ENCODE data around the gene ATCAY.
"Not testable (repeated sequence)": the region's sequence is repeated elsewhere in the genome, so short reads cannot be mapped to it uniquely, and the experiment has no call there.

The ATCAY gene

DNA sequence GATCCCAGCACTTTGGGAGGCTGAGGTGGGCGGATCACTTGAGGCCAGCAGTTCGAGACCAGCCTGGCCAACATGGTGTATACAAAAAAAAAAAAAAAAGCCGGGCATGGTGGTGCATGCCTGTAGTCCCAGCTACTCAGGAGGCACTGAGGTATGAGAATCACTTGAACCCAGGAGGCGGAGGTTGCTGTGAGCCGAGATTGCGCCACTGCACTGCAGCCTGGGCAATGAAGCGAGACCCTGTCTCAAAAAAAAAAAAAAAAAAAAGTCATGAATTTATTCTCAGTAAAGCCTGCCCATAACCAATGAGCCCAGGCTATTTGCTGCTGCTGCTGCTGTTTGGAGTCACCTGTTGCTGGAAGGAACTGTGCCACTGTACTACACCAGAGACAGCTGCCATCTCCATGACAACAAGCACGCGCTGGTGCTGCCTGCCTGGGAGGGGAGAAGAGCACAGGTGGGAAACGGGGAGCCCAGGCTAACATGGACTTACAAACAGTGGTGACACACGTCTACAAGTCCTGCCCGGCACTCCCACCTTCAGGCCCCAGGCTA lies 23.0 kb upstream of the ATCAY start:
- peak in 1 of 2 donors; percentile 62 for DNase-seq

DNA sequence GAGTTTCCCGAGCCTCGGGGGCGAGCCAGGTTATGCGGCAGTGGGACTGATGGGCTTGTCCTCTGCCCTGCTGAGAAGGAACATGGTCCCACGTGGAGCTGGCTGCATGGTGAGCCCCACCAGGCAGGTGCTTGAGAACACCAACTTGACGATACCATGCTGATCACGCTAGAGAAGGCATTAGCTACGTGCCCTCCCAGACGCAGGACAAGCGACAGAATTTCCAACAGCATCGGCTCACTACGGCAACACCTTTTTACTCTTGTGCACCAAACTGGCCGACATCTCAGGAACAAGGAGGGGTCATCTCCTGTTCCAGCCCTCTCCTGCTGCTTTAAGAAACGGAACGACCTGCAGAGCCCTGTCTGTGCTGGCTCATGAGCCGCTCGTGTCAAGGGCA lies 20.0 kb upstream of the ATCAY start:
- DNase-seq = no peak

DNA sequence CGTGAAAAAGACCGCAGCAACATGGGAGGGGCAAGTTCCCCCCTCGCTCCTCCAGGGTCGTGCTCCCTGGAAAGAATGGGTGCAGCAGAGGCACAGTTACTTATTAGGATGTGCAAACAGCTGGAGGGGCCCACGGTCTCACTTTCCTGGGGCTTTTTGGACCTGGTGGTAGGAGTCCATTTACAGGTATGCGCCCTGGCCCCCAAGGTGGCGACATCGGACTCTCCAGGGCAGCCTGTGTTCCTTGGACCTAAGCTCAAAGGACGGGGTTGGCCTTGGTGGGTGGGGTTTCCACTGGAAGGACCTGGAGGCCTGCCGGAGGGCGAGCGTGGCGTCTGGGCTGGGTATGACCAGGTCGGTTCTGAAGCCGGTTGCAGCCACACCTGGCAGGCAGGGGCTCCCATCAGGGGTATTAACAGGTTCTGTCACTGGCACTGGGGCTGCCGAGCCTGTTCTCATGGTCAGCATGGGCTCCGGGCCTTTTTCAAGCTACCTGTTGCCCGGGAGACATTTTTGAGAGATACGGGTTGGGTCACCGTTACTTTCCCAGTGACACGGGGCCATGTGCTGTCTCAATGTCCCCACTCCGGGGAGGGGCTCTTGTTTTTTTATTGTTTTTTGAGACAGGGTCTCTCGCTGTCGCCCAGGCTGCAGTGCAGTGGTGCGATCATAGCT lies 17.5 kb upstream of the ATCAY start:
- DNase-seq = no peak

- no peak for DNase-seq
Measured at GRCh38 chr19:3863648-3864047, 16.8 kb upstream of the ATCAY start.

DNA sequence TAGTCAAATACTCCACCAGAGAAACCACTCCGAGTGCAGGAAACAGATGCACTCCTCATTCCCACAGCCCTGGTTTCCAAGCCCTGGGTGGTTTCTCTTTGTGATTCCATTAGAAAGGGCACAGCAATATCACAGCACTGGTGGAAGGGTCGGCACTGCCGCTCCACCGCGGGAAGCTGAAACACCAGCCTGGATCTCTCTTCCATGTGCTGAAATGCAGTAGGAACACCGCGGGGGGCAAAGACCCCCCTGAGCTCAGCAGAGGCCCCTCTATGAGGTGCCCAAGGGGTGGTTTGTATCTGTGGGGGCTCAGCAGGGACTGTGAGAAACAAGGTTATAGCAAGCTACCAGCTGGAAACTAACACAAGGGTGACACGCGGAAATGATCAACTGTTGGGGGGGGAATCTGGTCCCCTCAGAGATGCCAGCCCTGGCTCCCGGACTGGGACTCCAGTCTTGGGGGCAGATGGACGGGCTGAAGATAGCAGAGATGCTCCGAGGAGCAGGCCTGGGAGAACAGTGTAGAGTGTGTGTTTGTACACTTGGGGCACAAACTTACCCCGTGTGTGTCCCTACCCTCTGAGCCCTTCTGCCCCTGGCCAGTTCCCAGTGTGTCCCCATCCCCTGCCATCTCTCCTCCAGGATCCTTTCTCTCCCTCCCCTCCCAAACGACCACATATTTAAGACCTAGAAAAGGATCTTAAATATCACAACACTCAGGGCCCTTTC lies 13.4 kb upstream of the ATCAY start:
- no peak for DNase-seq

- no peak for DNase-seq
Measured at GRCh38 chr19:3867971-3868769, 12.3 kb upstream of the ATCAY start.

- DNase-seq = peak; percentile 15 to 29
Measured at GRCh38 chr19:3868770-3869456, 11.6 kb upstream of the ATCAY start, which contains the start of gene ZFR2. Gene ZFR2, minus strand, starts transcription at chr19:3869038. Its CDS starts 21 bp downstream, at chr19:3869017.

DNA sequence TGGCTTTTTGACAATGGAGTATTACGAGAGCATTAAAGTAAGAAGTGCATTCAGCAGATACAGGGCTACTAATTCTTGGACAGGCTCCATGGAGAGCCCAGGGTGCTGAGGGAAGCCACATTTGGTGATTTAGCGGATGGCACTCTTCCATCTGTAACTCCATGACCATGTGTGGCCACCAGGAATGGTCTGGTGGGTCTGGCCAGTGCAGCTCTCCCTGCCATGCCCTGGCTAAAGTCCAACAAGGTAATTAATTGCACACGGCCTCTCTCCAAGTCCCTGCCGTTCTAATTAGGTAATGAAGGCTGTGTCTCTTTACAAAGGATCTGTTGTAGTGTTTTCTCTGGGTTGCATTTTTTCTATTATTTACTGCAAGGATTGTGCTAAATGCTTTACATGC lies 7.3 kb upstream of the ATCAY start:
- DNase-seq = no peak

DNA sequence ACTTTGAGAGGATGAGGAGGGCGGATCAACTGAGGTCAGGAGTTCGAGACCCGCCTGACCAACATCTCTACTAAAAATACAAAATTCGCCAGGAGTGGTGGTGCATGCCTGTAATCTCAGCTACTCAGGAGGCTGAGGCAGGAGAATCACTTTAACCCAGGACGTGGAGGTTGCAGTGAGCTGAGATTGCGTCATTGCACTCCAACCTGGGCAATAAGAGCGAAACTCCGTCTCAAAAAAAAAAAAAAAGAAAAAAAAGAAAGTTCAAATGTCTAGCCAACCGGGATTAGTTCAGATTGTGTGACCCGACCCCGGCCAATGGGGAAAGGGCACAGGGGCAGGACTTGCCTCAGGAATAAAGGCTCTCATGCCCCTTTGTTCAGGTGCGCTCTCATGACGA lies 5.8 kb upstream of the ATCAY start:
- DNase-seq = not testable (repeated sequence)

- no peak for DNase-seq
Measured at GRCh38 chr19:3879656-3880055, 829 bp upstream of the ATCAY start.

DNA sequence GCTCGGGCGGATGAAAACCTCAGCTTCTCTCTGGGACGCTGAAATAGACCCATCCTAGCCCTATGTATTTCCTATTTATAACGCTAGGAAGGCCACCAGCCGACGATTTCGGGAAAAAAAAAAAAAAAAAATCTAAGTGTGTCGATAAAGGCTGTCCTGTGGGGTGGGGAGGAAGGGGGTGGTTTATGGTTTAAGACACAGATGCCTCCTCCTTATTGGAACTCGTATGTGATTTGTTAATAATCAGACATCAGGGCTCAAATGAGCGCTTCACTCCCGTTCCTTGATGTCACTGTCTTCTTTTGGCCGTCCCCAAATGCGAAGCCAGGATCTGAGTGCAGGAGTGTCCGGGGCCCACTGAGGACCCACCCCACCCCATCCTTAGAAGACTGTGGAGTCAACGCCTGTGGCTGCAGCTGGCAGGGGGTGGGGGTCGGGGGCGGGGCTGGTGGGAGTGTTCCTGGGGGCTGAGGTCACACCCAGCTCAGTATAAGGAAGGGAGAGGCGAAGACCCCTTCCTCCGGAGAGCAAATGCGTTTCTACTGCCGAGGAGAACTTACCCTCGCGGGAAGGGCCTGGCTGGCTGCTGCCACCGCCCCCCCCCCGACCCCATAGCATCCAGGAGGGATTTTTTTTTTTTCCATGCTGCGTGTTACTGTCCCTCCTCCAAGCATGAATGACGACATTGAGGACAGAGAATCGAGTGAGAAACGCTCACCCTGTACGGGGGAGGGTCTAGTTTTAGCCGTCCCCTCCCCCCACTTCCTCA lies 971 bp downstream of the ATCAY start:
- DNase-seq = no peak

DNA sequence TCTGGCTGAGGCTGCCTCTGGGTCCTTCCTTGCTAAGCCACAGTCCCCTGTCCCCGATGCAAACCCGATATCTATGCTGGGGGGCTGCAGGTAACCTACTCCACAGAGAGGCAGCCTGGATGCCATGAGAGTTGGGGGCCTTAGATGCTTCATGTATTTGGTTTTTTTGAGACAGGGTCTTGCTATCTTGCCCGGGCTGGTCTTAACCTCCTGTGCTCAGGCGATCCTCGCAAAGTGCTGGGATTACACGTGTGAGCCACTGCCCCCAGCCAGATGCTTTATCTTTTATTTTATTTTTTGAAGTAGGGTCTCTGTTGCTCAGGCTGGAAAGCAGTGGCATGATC lies 1.5 kb downstream of the ATCAY start:
- DNase-seq = no peak

DNA sequence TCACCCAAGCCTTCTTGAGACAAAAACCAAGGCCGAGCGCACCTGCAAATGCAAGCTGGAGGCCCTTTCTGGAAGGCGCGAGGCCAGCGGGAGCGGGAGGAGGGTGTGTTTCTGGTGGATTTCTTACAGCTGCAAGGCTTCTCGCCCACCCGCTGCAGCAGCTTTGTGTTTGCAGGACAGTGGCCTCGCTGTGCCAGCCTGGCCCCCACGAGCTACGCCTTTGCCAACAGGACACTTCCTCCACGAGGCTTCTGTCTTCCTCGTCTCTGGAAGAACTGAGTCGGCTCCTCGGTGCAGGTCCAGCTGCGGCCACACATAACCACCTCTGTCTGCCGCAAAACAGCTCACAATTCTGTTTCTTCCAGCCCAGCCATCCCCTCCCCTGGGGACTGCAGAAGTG lies 10.1 kb downstream of the ATCAY start:
- no peak for DNase-seq

GRCh38 chr19:3893509-3894179 lies 13.2 kb downstream of the ATCAY start:
- DNase-seq = no peak

DNA sequence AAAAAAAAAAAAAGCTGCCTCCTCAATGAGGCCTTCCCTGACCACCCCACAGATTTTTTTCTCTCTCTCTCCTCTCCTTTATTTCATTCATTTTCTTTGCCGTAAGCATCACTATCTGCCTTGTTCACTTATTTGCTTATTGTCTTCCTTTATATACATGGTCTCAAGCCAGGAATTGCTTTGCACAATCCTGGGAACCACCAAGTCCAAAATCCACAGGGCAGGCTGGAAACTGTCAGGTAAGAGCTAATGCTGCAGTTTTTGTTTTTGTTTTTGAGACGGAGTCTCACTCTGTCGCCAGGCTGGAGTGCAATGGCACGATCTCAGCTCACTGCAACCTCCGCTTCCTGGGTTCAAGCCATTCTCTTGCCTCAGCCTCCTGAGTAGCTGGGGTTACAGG lies 14.5 kb downstream of the ATCAY start:
- DNase-seq = not testable (repeated sequence)

DNA sequence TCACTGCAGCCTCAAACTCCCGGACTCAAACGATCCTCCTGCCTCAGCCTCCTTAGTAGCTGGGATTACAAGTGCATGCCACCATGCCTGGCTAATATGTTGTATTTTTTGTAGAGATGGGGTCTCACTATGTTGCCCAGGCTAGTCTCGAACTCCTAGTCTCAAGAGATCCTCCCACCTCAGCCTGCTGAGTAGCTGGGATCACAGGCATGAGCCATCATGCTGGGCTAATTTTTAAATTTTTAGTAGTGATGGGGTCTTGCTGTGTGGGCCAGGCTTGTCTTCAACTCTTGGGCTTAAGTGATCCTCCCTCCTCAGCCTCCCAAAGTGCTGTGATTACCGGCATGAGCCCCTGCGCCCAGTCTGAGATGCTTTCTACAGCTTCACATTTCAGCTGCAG lies 15.3 kb downstream of the ATCAY start:
- DNase-seq = no peak

DNA sequence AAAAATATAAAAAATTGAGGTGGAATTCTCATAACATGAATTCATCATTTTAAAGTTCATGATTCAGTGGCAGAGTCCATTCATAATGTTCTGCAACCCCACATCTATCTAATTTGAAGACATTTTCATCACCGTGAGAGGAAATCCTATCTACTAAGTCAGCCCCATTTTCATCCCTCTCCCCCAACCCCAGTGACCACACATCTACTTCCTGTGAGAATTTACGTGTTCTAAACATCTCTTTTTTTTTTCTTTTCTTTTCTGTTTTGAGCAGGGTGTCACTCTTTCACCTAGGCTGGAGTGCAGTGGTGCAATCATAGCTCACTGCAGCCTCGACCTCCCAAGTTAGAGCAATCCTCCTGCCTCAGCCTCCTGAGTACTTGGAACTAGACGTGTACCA lies 17.5 kb downstream of the ATCAY start:
- peak in 1 of 2 donors; percentile 7 for DNase-seq

- no peak for DNase-seq
Measured at GRCh38 chr19:3898426-3898825, 17.9 kb downstream of the ATCAY start.

DNA sequence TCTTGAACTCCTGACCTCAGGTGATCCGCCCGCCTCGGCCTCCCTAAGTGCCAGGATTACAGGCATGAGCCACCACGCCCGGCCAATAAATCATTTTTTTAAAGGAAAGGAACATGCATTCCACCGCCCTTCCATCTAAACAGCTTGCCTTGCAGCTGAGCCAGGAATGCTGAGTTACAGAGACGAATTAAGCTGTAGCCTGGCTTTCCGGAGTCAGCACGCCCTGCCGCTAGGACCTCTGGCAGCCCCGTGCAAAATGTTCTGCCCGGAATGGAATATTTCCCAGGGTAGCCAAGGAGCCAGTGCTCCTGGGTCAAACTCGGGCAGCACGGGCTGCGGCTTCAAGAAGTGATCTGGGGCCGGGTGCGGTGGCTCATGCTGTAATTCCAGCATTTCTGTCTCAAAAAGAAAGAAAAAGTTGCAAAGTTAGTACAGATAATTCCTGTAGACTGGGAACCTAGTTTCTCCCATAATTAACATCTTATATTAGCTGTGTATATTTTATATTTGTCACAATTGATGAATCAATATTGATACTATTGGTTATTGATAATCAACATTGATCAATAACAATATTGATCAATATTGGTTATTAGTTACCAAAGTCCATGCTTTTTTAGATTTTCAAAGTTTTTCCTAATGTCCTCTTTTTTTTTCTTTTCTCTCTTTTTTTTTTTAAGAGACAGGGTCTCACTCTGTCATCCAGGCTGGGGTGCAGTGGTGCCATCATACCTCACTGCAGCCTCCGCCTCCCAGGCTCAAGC lies 19.2 kb downstream of the ATCAY start:
- DNase-seq = no peak

DNA sequence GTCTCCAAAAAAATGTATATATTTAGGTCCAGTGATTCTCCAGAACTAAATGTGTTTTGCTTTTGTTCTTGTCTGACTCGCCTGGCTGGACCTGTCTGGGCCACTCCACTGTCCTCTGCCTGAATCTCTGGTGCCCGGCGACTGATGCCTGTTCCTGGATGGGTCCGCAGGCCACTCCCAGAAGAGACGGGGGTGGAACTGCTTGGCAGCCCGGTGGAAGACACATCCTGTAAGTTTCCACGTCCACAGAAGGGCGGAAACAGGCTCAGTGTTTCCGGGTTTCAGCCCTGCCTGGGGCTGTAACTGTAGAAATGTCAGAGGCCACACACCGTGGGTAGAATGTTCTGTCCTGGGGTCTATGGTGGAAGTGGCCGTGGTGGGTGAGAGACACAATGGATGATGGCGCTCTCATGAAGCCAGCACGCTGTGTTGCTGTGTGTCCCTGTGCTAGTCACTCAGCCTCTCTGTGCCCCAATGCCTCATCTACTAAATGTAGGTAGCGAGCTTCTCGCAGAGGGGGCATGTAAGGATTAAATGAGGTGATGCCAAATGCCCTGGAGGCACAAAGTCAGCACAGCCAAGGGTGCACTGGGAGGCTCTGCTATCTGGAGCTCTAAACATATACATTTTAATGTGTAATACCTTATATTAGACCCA lies 22.0 kb downstream of the ATCAY start:
- no peak for DNase-seq

Measured in CD4-positive, alpha-beta T cell treated with Interleukin-4 for 1 hour (primary cell).